CD4-positive, alpha-beta T cell treated with Interleukin-15 for 1 hour (primary cell): Measurements from ENCODE around the gene RBM48.

Source experiments
- DNase-seq: peaks from one replicate; pipeline ENCODE4 v3.0.0-alpha.2; 2020

Gene RBM48

GRCh38 chr7:92546856-92547497 is 18.4 kb downstream of the RBM48 start:
- DNase-seq = no peak

- no peak for DNase-seq
Observed at GRCh38 chr7:92547579-92547978, 19.0 kb downstream of the RBM48 start.

- no peak for DNase-seq
Observed at GRCh38 chr7:92550194-92550593, 21.6 kb downstream of the RBM48 start.

GRCh38 chr7:92557249-92557648 is 28.7 kb downstream of the RBM48 start:
- no peak for DNase-seq

- no peak for DNase-seq
Observed at GRCh38 chr7:92557808-92558362, 29.3 kb downstream of the RBM48 start.

- no peak for DNase-seq
Observed at GRCh38 chr7:92560602-92561001, 32.0 kb downstream of the RBM48 start.

- DNase-seq = no peak
Observed at GRCh38 chr7:92563345-92563744, 34.8 kb downstream of the RBM48 start.

GRCh38 chr7:92567460-92567859 is 38.9 kb downstream of the RBM48 start:
- DNase-seq = no peak

GRCh38 chr7:92569137-92569536 is 40.5 kb downstream of the RBM48 start:
- no peak for DNase-seq

GRCh38 chr7:92576296-92576695 is 47.7 kb downstream of the RBM48 start:
- no peak for DNase-seq

- no peak for DNase-seq
Observed at GRCh38 chr7:92582948-92583347, 54.4 kb downstream of the RBM48 start.

- DNase-seq = no peak
Observed at GRCh38 chr7:92584953-92585352, 56.4 kb downstream of the RBM48 start.

GRCh38 chr7:92586403-92586802 is 57.8 kb downstream of the RBM48 start:
- no peak for DNase-seq

GRCh38 chr7:92586841-92587240 is 58.2 kb downstream of the RBM48 start:
- no peak for DNase-seq
